Mammary epithelial cell (primary cell): ENCODE results near the gene SSBP2.

Source experiments
- EZH2 ChIP-seq: IDR thresholded peaks from 2 replicates; pipeline ENCODE4 v1.6.1; 2012; ENCODE audit warnings: low read length, inconsistent platforms, borderline replicate concordance
- TF ChIP-seq, protein P1 (sequence below), 2 donors: IDR thresholded peaks in 1 of 2; conservative IDR thresholded peaks in 1 of 2; 2 replicates each; pipeline ENCODE4 v1.5.1; 2011 to 2012; ENCODE audit warnings: inconsistent platforms in 2 of 2, low read length in 2 of 2, mild to moderate bottlenecking in 2 of 2, control low read depth in 1 of 2, low read depth in 1 of 2; ENCODE audit not compliant: insufficient read depth in 1 of 2; ENCODE audit errors: extremely low read depth in 1 of 2

DNA sequence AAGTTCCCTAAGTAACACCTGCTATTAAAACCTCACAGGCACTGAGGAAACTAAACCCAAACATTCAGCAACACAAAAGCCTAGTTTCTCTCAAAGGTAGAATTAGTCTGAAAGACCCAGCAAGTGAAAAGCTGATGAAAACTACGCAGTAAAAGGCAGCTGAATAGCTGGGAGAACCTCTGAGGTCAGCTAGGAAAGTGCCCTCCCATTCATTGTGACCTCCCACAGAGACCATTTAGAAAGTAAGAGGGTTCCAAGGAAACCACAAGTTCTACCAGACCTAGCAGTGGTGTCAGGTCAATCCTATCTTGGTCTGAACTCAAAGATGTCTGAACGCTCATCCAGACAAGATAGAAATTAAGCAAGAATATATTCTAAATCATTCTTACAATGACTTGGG lies 144.7 kb downstream of the SSBP2 start:
- TF ChIP-seq, protein P1, sequence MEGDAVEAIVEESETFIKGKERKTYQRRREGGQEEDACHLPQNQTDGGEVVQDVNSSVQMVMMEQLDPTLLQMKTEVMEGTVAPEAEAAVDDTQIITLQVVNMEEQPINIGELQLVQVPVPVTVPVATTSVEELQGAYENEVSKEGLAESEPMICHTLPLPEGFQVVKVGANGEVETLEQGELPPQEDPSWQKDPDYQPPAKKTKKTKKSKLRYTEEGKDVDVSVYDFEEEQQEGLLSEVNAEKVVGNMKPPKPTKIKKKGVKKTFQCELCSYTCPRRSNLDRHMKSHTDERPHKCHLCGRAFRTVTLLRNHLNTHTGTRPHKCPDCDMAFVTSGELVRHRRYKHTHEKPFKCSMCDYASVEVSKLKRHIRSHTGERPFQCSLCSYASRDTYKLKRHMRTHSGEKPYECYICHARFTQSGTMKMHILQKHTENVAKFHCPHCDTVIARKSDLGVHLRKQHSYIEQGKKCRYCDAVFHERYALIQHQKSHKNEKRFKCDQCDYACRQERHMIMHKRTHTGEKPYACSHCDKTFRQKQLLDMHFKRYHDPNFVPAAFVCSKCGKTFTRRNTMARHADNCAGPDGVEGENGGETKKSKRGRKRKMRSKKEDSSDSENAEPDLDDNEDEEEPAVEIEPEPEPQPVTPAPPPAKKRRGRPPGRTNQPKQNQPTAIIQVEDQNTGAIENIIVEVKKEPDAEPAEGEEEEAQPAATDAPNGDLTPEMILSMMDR (conservative IDR thresholded peaks at IDR 0.05 in 1 of 2, IDR thresholded peaks at IDR 0.05 in 1 of 2; ENCODE audit: extremely low read depth in 1 of 2, insufficient read depth in 1 of 2, low read depth in 1 of 2, low read length in 2 of 2): no peak
- no peak for TF ChIP-seq EZH2
